Colonic mucosa (tissue), 4 donors: ENCODE results near the gene ATP6V0D1. TPM values are rescaled to one million over a fixed set of nuclear protein-coding genes. Genes with fewer than 3 reads are reported as not detected.

Experiments used
- DNase-seq: peaks from one replicate; pipeline ENCODE4 v3.0.0-alpha.2; 2020
- H3K27ac ChIP-seq: fragments of 200-600 bp; one replicate; pipeline ENCODE4 v1.8.0; 2021
- H3K27me3 ChIP-seq: fragments of 200-600 bp; one replicate; pipeline ENCODE4 v1.8.0; 2021
- H3K36me3 ChIP-seq: fragments of 200-600 bp; one replicate; pipeline ENCODE4 v1.8.0; 2021
- H3K4me1 ChIP-seq: fragments of 200-600 bp; one replicate; pipeline ENCODE4 v1.8.0; 2021; ENCODE audit warnings: mild to moderate bottlenecking
- H3K4me3 ChIP-seq: fragments of 200-600 bp; one replicate; pipeline ENCODE4 v1.8.0; 2021
- H3K9ac ChIP-seq, 2 donors: one replicate each; pipeline ENCODE4 v1.7.0; 2013; ENCODE audit warnings: control low read depth in 2 of 2, low read depth in 2 of 2, low read length in 2 of 2
- H3K9me3 ChIP-seq: fragments of 200-600 bp; one replicate; pipeline ENCODE4 v1.8.0; 2021
- intact Hi-C: fragments of 100-400 bp; cut with DNase I; formaldehyde crosslinking; loops from one replicate; pipeline ENCODE4 v1.14.1; 2022
- total RNA-seq, 2 donors: library from RNA; stranded (reverse); fragmentation: NEBNext Ultra II Directional in 1 of 2; extraction: Animal tissue kit (Norgen Biotek cat#: 25700) in 1 of 2; gene quantifications; one replicate each; pipeline ENCODE4 v1.2.1, GENCODE V29; 2021
- TF ChIP-seq, protein P1 (sequence below): fragments of 200-600 bp; IDR thresholded peaks from one replicate; pipeline ENCODE4 v1.8.0; 2022; ENCODE audit warnings: antibody characterized with exemption, mild to moderate bottlenecking
- donor health status: healthy.
- donor health status: DM: no; HTN: no; CAD: no.
- donor health status: DM: no; HTN: no; CAD: no.

Gene ATP6V0D1
- total RNA-seq, 2 donors from 2014 or later, result 194 to 195 TPM

DNA sequence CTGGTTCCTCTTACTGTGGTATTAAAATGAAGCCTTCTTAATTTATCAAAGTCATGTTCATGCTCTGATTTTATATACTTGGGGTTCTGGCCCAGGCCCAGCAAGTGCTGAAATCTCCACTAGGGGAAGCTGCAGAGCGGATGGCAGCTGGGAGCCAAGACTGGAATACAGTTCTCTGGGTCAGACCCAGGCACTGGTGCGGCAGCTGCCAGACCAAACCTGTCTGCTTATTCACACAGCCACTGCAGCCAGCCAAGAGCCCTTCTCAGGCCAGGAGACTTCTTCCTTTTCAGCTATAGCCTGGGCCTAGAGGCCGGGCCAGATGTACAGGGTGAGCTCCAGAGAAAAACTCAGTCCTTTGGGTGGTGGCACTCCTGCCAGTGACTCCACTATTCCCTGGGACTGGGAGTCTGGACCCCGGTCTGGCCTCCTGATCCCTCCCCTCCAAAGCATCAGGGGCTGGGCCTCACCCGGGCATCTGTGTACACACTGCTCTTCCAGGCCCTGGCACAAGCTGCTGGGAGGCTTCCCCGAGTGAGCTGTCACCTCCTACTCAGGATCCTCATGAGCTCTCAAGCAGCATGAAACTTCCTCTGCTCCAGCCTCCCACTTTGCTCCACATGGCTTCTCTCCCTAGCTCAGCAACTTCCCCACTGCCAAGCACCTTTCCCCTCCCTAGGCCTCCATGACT is 24.4 kb downstream of the ATP6V0D1 start:
- Histone ChIP-seq H3K36me3 (no peaks in the 10 kb centered on the region), H3K9me3 (no peaks in the 10 kb centered on the region), H3K27ac (peak overlapping the region; percentile 92), H3K27me3 (no peaks in the 10 kb centered on the region), H3K9ac (peak overlapping the region; percentile 69 to 91), H3K4me1 (peaks cover 49% of the 10 kb centered on the region), H3K4me3 (peak overlapping the region; percentile 3)
- intact Hi-C loops, result no loop called here
- TF ChIP-seq, protein P1, sequence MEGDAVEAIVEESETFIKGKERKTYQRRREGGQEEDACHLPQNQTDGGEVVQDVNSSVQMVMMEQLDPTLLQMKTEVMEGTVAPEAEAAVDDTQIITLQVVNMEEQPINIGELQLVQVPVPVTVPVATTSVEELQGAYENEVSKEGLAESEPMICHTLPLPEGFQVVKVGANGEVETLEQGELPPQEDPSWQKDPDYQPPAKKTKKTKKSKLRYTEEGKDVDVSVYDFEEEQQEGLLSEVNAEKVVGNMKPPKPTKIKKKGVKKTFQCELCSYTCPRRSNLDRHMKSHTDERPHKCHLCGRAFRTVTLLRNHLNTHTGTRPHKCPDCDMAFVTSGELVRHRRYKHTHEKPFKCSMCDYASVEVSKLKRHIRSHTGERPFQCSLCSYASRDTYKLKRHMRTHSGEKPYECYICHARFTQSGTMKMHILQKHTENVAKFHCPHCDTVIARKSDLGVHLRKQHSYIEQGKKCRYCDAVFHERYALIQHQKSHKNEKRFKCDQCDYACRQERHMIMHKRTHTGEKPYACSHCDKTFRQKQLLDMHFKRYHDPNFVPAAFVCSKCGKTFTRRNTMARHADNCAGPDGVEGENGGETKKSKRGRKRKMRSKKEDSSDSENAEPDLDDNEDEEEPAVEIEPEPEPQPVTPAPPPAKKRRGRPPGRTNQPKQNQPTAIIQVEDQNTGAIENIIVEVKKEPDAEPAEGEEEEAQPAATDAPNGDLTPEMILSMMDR, result peak; percentile 46
- peak; percentile 77 for DNase-seq

DNA sequence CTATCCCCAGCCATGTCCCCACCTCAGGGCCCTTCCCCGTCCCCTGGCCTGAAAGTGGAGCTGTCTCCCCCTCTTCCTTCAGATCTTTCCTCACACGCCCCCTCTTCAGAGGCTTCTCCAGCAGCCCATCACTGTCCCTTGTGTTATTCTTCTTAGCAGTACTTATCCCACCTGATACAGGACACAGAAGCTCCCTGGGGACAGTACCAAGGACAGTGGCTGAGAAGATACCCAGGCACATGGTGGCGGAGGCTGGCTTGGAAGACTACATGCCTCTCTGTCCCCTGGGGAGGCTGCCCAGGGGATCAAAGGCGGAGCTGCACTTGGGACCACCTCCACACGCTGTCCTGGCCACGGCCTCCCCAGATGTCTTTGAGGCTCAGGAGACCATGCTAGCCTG is 26.1 kb downstream of the ATP6V0D1 start:
- no peak overlapping the region for H3K4me3 ChIP-seq
- H3K36me3 ChIP-seq, result no peaks in the 10 kb centered on the region
- intact Hi-C loops, result no loop called here
- no peak overlapping the region for H3K27ac ChIP-seq
- no peaks in the 10 kb centered on the region for H3K9me3 ChIP-seq
- H3K9ac ChIP-seq, result peak overlapping the region in 1 of 2 donors; percentile 91
- no peak for DNase-seq
- TF ChIP-seq, protein P1, result no peak
- H3K27me3 ChIP-seq, result no peaks in the 10 kb centered on the region
- peaks cover 40% of the 10 kb centered on the region for H3K4me1 ChIP-seq

DNA sequence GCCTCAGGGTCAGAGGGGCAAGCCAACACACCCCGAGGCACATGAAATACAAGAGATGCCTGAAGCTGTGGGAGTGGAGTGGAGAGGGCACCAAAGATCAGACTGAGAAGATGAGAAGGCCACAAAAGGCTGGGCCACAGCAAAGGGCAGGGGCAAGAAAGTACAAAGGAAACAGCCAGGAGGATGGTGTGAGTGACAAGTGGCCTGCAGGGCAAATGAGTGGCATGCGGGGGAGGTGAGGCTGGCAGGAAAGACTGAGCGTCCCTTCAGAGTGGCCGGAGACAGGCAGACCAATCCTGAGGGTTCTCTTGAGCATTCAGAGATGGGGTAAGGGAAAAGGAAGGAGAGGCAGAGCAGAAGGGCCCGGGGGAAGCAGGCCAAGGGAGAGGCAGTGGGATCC is 26.9 kb downstream of the ATP6V0D1 start:
- H3K27me3 ChIP-seq, result no peaks in the 10 kb centered on the region
- H3K9ac ChIP-seq, result peak overlapping the region in 1 of 2 donors; percentile 28
- H3K27ac ChIP-seq, result no peak overlapping the region
- intact Hi-C loops, result no loop called here
- no peak for DNase-seq
- no peak overlapping the region for H3K4me3 ChIP-seq
- H3K9me3 ChIP-seq, result no peaks in the 10 kb centered on the region
- peaks cover 33% of the 10 kb centered on the region for H3K4me1 ChIP-seq
- TF ChIP-seq, protein P1, result no peak
- no peaks in the 10 kb centered on the region for H3K36me3 ChIP-seq

DNA sequence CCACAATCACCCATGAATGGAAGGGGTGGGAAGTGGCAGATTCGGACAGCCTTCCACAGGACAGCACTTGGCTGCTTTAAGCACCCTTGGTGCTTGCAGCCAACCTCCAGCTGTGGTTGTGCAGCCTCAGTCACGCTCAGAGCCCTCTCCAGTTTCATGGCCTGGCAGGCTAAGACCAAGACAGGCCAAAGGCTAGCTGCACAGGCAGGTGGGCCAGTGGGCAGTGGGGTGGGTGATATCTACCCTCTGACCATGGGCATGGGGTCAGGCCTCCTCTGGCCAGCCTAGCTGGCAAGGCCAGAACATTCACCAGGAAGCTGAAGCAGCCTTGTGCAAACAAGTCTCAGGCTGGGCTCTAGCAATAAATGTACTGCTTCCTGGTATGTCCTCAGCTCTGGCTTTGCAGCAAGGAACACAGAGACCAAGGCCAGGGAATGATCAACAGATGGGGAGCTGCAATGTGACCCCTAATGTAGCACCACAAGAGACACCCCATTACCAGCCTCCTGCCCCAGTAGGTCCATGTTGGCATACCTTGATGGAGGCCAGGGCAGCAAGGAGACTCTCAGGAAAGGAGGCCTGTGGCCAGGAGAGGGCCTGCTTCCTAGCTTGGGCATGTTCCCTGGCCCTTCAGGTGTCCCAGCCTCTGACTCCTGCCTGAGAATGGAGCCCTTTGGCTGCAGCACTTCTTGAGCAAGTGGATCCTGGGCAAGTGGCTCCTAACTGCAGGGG is 29.1 kb downstream of the ATP6V0D1 start:
- Histone ChIP-seq H3K9me3 (no peaks in the 10 kb centered on the region), H3K27ac (peak overlapping the region; percentile 89), H3K4me3 (no peak overlapping the region), H3K27me3 (no peaks in the 10 kb centered on the region), H3K4me1 (peaks cover 45% of the 10 kb centered on the region), H3K9ac (peak overlapping the region; percentile 53 to 75), H3K36me3 (no peaks in the 10 kb centered on the region)
- TF ChIP-seq, protein P1, result no peak
- intact Hi-C loops, result no loop called here
- DNase-seq, result peak; percentile 65

DNA sequence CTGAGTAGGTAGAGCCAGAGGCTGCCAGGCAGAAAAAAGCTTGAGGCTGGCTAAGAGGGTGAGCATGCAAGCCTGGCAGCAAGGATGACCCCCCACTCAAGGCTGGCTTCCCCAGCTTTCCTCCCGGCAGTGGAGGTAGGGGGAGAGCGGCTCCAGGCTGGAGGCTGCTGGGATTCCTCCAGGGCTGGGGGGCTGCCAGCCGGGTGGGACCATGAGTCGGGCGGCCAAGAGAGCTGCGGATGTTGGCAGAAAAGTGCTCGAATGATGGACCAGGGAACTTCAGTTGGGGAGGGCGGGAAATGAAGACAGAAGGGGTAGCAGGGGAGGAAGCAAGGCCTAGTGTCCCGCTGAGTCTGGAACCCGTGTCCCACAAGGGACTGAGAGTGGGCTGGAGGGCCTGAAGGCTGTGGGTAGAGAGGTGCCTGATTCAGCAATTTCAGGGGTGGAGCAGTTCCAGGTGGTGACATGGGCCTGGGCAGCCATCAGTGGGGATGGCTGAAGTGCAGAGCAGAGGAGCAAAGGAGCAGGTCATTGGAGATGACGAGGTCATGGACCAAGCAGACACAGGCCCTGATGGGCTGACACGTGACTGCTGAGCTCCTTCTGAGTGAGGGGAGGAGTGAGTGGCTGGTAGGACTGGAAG is 29.8 kb downstream of the ATP6V0D1 start:
- Histone ChIP-seq H3K27ac (peak overlapping the region; percentile 89), H3K27me3 (no peaks in the 10 kb centered on the region), H3K9ac (peak overlapping the region; percentile 53 to 75), H3K4me3 (no peak overlapping the region), H3K36me3 (no peaks in the 10 kb centered on the region), H3K9me3 (no peaks in the 10 kb centered on the region), H3K4me1 (peaks cover 46% of the 10 kb centered on the region)
- TF ChIP-seq, protein P1, result no peak
- DNase-seq, result no peak
- intact Hi-C loops, result no loop called here
